Panc1 (cell line): ENCODE data around the gene ADCK2.

Experiments
- CTCF ChIP-seq: fragments of 450-650 bp; IDR thresholded peaks from 2 replicates; pipeline ENCODE4 v1.5.1; 2017; ENCODE audit warnings: mild to moderate bottlenecking
- POLR2AphosphoS5 ChIP-seq: IDR thresholded peaks from 2 replicates; pipeline ENCODE4 v1.6.1; 2012; ENCODE audit warnings: mild to moderate bottlenecking, low read depth, low read length, moderate library complexity

- no peak for TF ChIP-seq CTCF
- no peak for TF ChIP-seq POLR2AphosphoS5
These were observed 12.8 kb downstream of the ADCK2 start for GRCh38 chr7:140685407-140686087.
